SK-N-SH (cell line): Measurements from ENCODE around the gene POU4F3. TPM values are rescaled to one million over a fixed set of nuclear protein-coding genes. Genes with fewer than 3 reads are reported as not detected.

ENCODE experiments used
- CTCF ChIA-PET: fragments of 300-600, 350-600 bp; formaldehyde crosslinking; extraction: SDS; loops from one replicate; lab custom pipeline; 2021; lab: Yijun Ruan, JAX
- POLR2A ChIA-PET: fragments of 350-600 bp; sonication (Branson Sonifier 250); formaldehyde crosslinking; extraction: SDS; loops from one replicate; lab custom pipeline; 2020; ENCODE audit warnings: antibody characterized with exemption, inconsistent platforms; lab: Yijun Ruan, JAX
- DNase-seq: peaks from one replicate; pipeline ENCODE4 v3.0.0; 2012
- H2AFZ ChIP-seq: fragments of 200-600 bp; sonication (generic); 2 replicates; pipeline ENCODE4 v1.8.1; 2016; ENCODE audit warnings: antibody characterized with exemption, mild to moderate bottlenecking, low read depth
- H3F3A ChIP-seq: fragments of 200-600 bp; sonication (generic); replicated peaks from 2 replicates; pipeline ENCODE3; 2016; ENCODE audit warnings: antibody characterized with exemption, mild to moderate bottlenecking; ENCODE audit not compliant: insufficient read depth
- H3K27ac ChIP-seq, 2 experiments: fragments of 200-500 bp in 1 of 2; fragments of 200-600 bp in 1 of 2; sonication (Bioruptor generic) in 1 of 2; sonication (generic), shearing (Covaris generic) in 1 of 2; 2 replicates each; pipeline versions ENCODE4 v1.5.1 to v1.6.1; 2014 to 2016; ENCODE audit warnings: low read depth in 2 of 2, inconsistent platforms in 1 of 2, low read length in 1 of 2, mild to moderate bottlenecking in 1 of 2, mixed read lengths in 1 of 2
- H3K27me3 ChIP-seq: fragments of 200-600 bp; sonication (generic), shearing (Covaris generic); 2 replicates; pipeline ENCODE4 v1.6.1; 2016; ENCODE audit warnings: mixed run types; ENCODE audit not compliant: insufficient read depth
- H3K36me3 ChIP-seq, 2 experiments: fragments of 200-500 bp in 1 of 2; fragments of 200-600 bp in 1 of 2; sonication (Bioruptor generic) in 1 of 2; sonication (generic) in 1 of 2; replicated peaks in 1 of 2; 2 replicates each; pipeline versions ENCODE3 to v1.5.1; 2014 to 2016; ENCODE audit warnings: low read length in 1 of 2, mild to moderate bottlenecking in 1 of 2; ENCODE audit not compliant: insufficient read depth in 2 of 2, control insufficient read depth in 1 of 2
- H3K4me1 ChIP-seq, 2 experiments: fragments of 200-500 bp in 1 of 2; fragments of 200-600 bp in 1 of 2; sonication (Bioruptor generic) in 1 of 2; sonication (generic), shearing (Covaris generic) in 1 of 2; 2 replicates each; pipeline versions ENCODE4 v1.5.1 to v1.6.1; 2014 to 2016; ENCODE audit warnings: low read depth in 1 of 2, low read length in 1 of 2, mixed run types in 1 of 2; ENCODE audit not compliant: insufficient read depth in 2 of 2, control insufficient read depth in 1 of 2
- H3K4me2 ChIP-seq: fragments of 200-600 bp; sonication (generic), shearing (Covaris generic); 2 replicates; pipeline ENCODE4 v1.6.1; 2017; ENCODE audit warnings: mixed run types
- H3K4me3 ChIP-seq, 2 experiments: fragments of 200-500 bp in 1 of 2; fragments of 200-600 bp in 1 of 2; sonication (Bioruptor generic) in 1 of 2; sonication (generic), shearing (Covaris generic) in 1 of 2; 2 replicates each; pipeline versions ENCODE4 v1.5.1 to v1.8.1; 2014 to 2016; ENCODE audit warnings: low read depth in 2 of 2, inconsistent platforms in 1 of 2, low read length in 1 of 2, mild to moderate bottlenecking in 1 of 2, mixed read lengths in 1 of 2, moderate library complexity in 1 of 2
- H3K79me2 ChIP-seq: fragments of 200-600 bp; sonication (generic); 2 replicates; pipeline ENCODE4 v1.8.1; 2017; ENCODE audit warnings: mild to moderate bottlenecking; ENCODE audit not compliant: insufficient read depth
- H3K9ac ChIP-seq: fragments of 200-600 bp; sonication (generic); 2 replicates; pipeline ENCODE4 v1.6.1; 2017; ENCODE audit warnings: mixed run types
- H3K9me2 ChIP-seq: fragments of 200-600 bp; sonication (generic); 2 replicates; pipeline ENCODE4 v1.6.1; 2017; ENCODE audit warnings: mixed run types
- H3K9me3 ChIP-seq: fragments of 200-600 bp; sonication (generic); 2 replicates; pipeline ENCODE4 v1.6.1; 2017; ENCODE audit warnings: mixed run types, mild to moderate bottlenecking, moderate library complexity
- H4K20me1 ChIP-seq: fragments of 200-600 bp; sonication (generic); 2 replicates; pipeline ENCODE4 v1.6.1; 2017; ENCODE audit warnings: mild to moderate bottlenecking, mixed run types; ENCODE audit not compliant: insufficient read depth
- ELF1 ChIP-seq: IDR thresholded peaks from 2 replicates; pipeline ENCODE4 v1.4.0; 2012
- FOXJ3 ChIP-seq: sonication (generic); formaldehyde crosslinking; IDR thresholded peaks from 2 replicates; pipeline ENCODE4 v1.5.1; 2020; ENCODE audit warnings: mild to moderate bottlenecking, missing genetic modification reagents
- FOXM1 ChIP-seq: IDR thresholded peaks from 2 replicates; pipeline ENCODE4 v1.4.0; 2012; ENCODE audit warnings: low read depth, mild to moderate bottlenecking
- GABPA ChIP-seq: IDR thresholded peaks from 2 replicates; pipeline ENCODE4 v1.4.0; 2012; ENCODE audit warnings: low read depth, mild to moderate bottlenecking
- GATA2 ChIP-seq: sonication (generic); formaldehyde crosslinking; IDR thresholded peaks from 2 replicates; pipeline ENCODE4 v1.5.0; 2020; ENCODE audit warnings: mild to moderate bottlenecking, missing genetic modification reagents
- JUND ChIP-seq: IDR thresholded peaks from 2 replicates; pipeline ENCODE4 v1.4.0; 2012
- POLR2AphosphoS5 ChIP-seq: IDR thresholded peaks from 2 replicates; pipeline ENCODE4 v1.6.1; 2012; ENCODE audit warnings: low read depth, low read length
- RAD21 ChIP-seq: IDR thresholded peaks from 2 replicates; pipeline ENCODE4 v1.6.1; 2012; ENCODE audit warnings: mild to moderate bottlenecking, low read length
- RCOR1 ChIP-seq: fragments of 150-350 bp; IDR thresholded peaks from 2 replicates; pipeline ENCODE4 v1.6.1; 2017; ENCODE audit warnings: antibody characterized with exemption, low read length
- RXRA ChIP-seq: IDR thresholded peaks from 2 replicates; pipeline ENCODE4 v1.4.0; 2012; ENCODE audit warnings: low read depth, mild to moderate bottlenecking, borderline replicate concordance
- SMC3 ChIP-seq: IDR thresholded peaks from 2 replicates; pipeline ENCODE4 v1.6.1; 2012; ENCODE audit warnings: low read depth, low read length, improper control_type of control experiment
- WGBS: methylation state at CpG from one replicate; pipeline ENCODE4 v1.1.6; 2017; ENCODE audit warnings: low lambda C conversion rate; 5-methylcytosine and 5-hydroxymethylcytosine counted together
- polyA plus RNA-seq, 3 experiments: library from polyadenylated mRNA; depleted of rRNA; stranded (reverse); fragments of >200 nt; gene quantifications; 2 replicates each; pipeline ENCODE4 v1.2.3, GENCODE V29; 2012
- TF ChIP-seq, protein P1 (sequence below): fragments of 200-600 bp; sonication (generic); IDR thresholded peaks from 2 replicates; pipeline ENCODE4 v1.6.1; 2017; ENCODE audit warnings: antibody characterized with exemption, mild to moderate bottlenecking, moderate library complexity
- TF ChIP-seq, protein P2 (sequence below): IDR thresholded peaks from 2 replicates; pipeline ENCODE4 v1.4.0; 2012; ENCODE audit warnings: low read depth, borderline replicate concordance
- TF ChIP-seq, protein P3 (sequence below): IDR thresholded peaks from 2 replicates; pipeline ENCODE4; 2012
- TF ChIP-seq, protein P4 (sequence below): fragments of 150-350 bp; IDR thresholded peaks from 2 replicates; pipeline ENCODE4 v1.6.1; 2016; ENCODE audit warnings: mild to moderate bottlenecking, low read depth, low read length

Gene POU4F3
- polyA plus RNA-seq, 1 of the 3 experiments (the other 2 are of a cell fraction), result 0.08 TPM

DNA sequence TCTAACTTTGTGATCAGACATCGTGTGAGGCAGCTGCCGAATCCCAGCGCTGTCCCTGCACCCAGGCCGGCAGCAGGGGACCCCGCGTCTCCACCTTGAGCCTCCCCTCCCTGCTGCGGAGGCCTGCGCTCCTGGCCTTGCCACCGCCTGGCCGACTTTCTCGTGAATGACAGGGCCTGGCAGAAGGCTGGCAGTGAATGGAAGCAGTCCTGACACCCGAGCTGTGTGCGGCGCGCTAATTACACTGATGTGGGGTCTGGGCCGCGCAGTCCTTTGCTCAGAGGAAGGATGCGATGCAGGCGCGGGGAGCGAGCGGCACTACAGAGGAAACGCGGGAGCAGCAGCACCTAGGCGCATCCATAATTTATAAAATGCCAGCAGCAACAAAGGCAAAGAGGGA is 40.3 kb downstream of the POU4F3 start (continued):
- TF ChIP-seq, protein P1, sequence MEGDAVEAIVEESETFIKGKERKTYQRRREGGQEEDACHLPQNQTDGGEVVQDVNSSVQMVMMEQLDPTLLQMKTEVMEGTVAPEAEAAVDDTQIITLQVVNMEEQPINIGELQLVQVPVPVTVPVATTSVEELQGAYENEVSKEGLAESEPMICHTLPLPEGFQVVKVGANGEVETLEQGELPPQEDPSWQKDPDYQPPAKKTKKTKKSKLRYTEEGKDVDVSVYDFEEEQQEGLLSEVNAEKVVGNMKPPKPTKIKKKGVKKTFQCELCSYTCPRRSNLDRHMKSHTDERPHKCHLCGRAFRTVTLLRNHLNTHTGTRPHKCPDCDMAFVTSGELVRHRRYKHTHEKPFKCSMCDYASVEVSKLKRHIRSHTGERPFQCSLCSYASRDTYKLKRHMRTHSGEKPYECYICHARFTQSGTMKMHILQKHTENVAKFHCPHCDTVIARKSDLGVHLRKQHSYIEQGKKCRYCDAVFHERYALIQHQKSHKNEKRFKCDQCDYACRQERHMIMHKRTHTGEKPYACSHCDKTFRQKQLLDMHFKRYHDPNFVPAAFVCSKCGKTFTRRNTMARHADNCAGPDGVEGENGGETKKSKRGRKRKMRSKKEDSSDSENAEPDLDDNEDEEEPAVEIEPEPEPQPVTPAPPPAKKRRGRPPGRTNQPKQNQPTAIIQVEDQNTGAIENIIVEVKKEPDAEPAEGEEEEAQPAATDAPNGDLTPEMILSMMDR, result no peak
- TF ChIP-seq RCOR1, result no peak
- no peak for TF ChIP-seq RXRA
- no peak for TF ChIP-seq FOXJ3 (CRISPR knock-in tag)

DNA sequence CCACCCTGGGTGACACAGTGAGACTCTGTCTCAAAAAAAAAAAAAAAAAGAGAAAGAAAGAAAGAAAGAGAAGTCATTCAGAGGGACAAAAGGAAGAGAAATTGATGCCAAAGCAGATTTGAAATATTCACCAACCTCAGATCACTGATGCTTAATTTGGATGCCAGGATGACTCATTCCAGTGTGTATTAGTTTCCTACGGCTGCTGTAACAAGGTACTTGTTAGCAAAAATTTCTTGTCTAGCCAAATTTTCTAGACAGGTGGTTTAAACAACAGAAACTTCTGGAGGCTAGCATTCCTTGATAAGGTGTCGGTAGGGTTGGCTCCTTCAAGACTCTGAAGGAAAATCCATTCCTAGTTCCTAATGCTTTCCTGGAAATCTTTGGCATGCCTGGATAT is 42.1 kb downstream of the POU4F3 start:
- no peaks in the 10 kb centered on the region for H3K9me2 ChIP-seq
- no peak for DNase-seq
- TF ChIP-seq, protein P2, sequence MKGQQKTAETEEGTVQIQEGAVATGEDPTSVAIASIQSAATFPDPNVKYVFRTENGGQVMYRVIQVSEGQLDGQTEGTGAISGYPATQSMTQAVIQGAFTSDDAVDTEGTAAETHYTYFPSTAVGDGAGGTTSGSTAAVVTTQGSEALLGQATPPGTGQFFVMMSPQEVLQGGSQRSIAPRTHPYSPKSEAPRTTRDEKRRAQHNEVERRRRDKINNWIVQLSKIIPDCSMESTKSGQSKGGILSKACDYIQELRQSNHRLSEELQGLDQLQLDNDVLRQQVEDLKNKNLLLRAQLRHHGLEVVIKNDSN, result no peak
- TF ChIP-seq GABPA (no peak), POLR2AphosphoS5 (no peak), GATA2 (CRISPR knock-in tag) (no peak), FOXM1 (no peak), JUND (no peak), SMC3 (no peak), RAD21 (no peak), RCOR1 (no peak), ELF1 (no peak)
- TF ChIP-seq, protein P3, sequence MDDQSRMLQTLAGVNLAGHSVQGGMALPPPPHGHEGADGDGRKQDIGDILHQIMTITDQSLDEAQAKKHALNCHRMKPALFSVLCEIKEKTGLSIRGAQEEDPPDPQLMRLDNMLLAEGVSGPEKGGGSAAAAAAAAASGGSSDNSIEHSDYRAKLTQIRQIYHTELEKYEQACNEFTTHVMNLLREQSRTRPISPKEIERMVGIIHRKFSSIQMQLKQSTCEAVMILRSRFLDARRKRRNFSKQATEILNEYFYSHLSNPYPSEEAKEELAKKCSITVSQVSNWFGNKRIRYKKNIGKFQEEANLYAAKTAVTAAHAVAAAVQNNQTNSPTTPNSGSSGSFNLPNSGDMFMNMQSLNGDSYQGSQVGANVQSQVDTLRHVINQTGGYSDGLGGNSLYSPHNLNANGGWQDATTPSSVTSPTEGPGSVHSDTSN, result no peak
- TF ChIP-seq, protein P4, sequence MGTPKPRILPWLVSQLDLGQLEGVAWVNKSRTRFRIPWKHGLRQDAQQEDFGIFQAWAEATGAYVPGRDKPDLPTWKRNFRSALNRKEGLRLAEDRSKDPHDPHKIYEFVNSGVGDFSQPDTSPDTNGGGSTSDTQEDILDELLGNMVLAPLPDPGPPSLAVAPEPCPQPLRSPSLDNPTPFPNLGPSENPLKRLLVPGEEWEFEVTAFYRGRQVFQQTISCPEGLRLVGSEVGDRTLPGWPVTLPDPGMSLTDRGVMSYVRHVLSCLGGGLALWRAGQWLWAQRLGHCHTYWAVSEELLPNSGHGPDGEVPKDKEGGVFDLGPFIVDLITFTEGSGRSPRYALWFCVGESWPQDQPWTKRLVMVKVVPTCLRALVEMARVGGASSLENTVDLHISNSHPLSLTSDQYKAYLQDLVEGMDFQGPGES, result no peak
- TF ChIP-seq, all 33 proteins: peak for 0
- ChIA-PET CTCF (no interaction called here), POLR2A (no interaction called here)
- Histone ChIP-seq H3K4me3 (no peak overlapping the region), H3K4me2 (no peak overlapping the region), H3K36me3 (no peaks in the 10 kb centered on the region), H3F3A (no peaks in the 10 kb centered on the region), H3K79me2 (no peaks in the 10 kb centered on the region), H3K9ac (no peak overlapping the region), H3K4me1 (no peaks in the 10 kb centered on the region), H4K20me1 (no peaks in the 10 kb centered on the region), H3K27me3 (no peaks in the 10 kb centered on the region), H3K27ac (no peak overlapping the region), H2AFZ (no peak overlapping the region), H3K9me3 (no peaks in the 10 kb centered on the region)
- 72% methylated on average over 2 of the region's 2 CpGs for WGBS
